Measurements from ENCODE around the gene RANGAP1. TPM values are rescaled to one million over a fixed set of nuclear protein-coding genes. Genes with fewer than 3 reads are reported as not detected.

Gene RANGAP1
- total and polyA plus RNA-seq, 2 of the 13 experiments (the other 11 are each of a cell fraction or from before 2014, with no cell fraction given) = 51.8 to 83.9 TPM

DNA sequence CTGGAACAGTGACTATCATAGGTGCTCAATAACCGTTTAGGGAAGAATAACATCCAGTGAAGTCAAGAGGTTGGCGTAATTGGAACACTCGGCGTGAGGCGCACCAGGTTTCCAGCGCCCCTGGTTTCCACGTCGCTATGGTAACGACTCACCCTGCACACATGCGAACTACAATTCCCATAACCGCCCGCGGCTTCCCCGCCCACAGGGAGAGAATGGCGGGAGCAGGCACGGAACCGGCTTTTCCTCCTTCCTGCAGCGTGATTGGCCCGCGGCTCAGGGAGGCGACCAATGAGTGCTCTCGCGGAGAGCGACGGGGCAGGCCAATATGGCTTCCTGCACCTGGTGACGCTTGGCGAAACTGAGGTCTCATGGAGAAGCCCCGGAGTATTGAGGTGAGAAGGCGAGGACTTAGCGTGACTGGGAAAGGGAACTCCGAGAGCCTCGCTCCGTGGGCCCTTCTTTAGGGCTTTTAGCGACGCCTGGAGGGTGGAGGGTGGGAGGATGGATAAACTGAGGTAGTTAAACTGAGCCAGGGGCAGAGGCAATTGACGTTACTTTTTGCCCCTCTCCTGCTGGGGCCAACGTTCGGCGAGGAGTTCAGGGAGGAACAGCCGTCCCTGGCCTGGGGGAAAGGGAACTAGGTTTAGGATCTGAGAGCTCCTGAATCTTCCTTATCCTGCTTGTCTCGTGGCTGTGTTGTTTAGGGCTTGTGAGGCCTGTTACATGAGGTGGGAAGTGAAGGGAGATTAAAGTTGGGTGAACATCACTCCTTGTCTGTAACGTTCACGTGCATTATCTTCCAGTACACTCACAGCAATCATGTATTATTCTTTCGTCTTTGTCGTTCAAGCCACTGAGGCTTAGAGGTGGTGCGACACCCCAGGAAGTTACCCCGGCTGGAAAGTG lies 80.7 kb downstream of the RANGAP1 start, which contains the start of gene L3MBTL2 (continued):
- TF ChIP-seq, protein P1, sequence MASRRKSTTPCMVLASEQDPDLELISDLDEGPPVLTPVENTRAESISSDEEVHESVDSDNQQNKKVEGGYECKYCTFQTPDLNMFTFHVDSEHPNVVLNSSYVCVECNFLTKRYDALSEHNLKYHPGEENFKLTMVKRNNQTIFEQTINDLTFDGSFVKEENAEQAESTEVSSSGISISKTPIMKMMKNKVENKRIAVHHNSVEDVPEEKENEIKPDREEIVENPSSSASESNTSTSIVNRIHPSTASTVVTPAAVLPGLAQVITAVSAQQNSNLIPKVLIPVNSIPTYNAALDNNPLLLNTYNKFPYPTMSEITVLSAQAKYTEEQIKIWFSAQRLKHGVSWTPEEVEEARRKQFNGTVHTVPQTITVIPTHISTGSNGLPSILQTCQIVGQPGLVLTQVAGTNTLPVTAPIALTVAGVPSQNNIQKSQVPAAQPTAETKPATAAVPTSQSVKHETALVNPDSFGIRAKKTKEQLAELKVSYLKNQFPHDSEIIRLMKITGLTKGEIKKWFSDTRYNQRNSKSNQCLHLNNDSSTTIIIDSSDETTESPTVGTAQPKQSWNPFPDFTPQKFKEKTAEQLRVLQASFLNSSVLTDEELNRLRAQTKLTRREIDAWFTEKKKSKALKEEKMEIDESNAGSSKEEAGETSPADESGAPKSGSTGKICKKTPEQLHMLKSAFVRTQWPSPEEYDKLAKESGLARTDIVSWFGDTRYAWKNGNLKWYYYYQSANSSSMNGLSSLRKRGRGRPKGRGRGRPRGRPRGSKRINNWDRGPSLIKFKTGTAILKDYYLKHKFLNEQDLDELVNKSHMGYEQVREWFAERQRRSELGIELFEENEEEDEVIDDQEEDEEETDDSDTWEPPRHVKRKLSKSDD (CRISPR knock-in tag; IDR thresholded peaks at IDR 0.05; ENCODE audit: low read depth) = peak; percentile 94; the same call in 1 of the 2 replicates
- TF ChIP-seq ZNF572 (CRISPR knock-in tag; IDR thresholded peaks at IDR 0.05) (no peak), KAT8 (CRISPR knock-in tag; IDR thresholded peaks at IDR 0.05) (peak; percentile 82; the same call in 1 of the 2 replicates), JDP2 (CRISPR knock-in tag; IDR thresholded peaks at IDR 0.05; ENCODE audit: borderline replicate concordance) (no peak), ZNF124 (CRISPR knock-in tag; IDR thresholded peaks at IDR 0.05) (0 out of 2 replicates have a peak, but pooled peaks have one; percentile 52), KDM5A (IDR thresholded peaks at IDR 0.05; ENCODE audit: borderline replicate concordance, low read length) (peak; percentile 81), SOX13 (IDR thresholded peaks at IDR 0.05) (no peak), SOX13 (CRISPR knock-in tag; conservative IDR thresholded peaks at IDR 0.05 in 1 of 2, IDR thresholded peaks at IDR 0.05 in 1 of 2) (0 out of 4 replicates have a peak, but pooled peaks of 1 of the 2 experiments have one; percentile 11), HDAC2 (CRISPR knock-in tag; IDR thresholded peaks at IDR 0.05) (peak; percentile 64; the same call in 1 of the 2 replicates), ZNF773 (CRISPR knock-in tag; IDR thresholded peaks at IDR 0.05; ENCODE audit: borderline replicate concordance) (no peak), MIXL1 (CRISPR knock-in tag; IDR thresholded peaks at IDR 0.05) (no peak)
- TF ChIP-seq, protein P2, sequence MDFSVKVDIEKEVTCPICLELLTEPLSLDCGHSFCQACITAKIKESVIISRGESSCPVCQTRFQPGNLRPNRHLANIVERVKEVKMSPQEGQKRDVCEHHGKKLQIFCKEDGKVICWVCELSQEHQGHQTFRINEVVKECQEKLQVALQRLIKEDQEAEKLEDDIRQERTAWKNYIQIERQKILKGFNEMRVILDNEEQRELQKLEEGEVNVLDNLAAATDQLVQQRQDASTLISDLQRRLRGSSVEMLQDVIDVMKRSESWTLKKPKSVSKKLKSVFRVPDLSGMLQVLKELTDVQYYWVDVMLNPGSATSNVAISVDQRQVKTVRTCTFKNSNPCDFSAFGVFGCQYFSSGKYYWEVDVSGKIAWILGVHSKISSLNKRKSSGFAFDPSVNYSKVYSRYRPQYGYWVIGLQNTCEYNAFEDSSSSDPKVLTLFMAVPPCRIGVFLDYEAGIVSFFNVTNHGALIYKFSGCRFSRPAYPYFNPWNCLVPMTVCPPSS (IDR thresholded peaks at IDR 0.05) = no peak
- TF ChIP-seq, protein P3, sequence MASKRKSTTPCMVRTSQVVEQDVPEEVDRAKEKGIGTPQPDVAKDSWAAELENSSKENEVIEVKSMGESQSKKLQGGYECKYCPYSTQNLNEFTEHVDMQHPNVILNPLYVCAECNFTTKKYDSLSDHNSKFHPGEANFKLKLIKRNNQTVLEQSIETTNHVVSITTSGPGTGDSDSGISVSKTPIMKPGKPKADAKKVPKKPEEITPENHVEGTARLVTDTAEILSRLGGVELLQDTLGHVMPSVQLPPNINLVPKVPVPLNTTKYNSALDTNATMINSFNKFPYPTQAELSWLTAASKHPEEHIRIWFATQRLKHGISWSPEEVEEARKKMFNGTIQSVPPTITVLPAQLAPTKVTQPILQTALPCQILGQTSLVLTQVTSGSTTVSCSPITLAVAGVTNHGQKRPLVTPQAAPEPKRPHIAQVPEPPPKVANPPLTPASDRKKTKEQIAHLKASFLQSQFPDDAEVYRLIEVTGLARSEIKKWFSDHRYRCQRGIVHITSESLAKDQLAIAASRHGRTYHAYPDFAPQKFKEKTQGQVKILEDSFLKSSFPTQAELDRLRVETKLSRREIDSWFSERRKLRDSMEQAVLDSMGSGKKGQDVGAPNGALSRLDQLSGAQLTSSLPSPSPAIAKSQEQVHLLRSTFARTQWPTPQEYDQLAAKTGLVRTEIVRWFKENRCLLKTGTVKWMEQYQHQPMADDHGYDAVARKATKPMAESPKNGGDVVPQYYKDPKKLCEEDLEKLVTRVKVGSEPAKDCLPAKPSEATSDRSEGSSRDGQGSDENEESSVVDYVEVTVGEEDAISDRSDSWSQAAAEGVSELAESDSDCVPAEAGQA (IDR thresholded peaks at IDR 0.05; ENCODE audit: low read depth) = peak; percentile 77; the same call in 1 of the 2 replicates
- TF ChIP-seq, protein P3 (CRISPR knock-in tag; IDR thresholded peaks at IDR 0.05; ENCODE audit: borderline replicate concordance) = no peak
- TF ChIP-seq, protein P4, sequence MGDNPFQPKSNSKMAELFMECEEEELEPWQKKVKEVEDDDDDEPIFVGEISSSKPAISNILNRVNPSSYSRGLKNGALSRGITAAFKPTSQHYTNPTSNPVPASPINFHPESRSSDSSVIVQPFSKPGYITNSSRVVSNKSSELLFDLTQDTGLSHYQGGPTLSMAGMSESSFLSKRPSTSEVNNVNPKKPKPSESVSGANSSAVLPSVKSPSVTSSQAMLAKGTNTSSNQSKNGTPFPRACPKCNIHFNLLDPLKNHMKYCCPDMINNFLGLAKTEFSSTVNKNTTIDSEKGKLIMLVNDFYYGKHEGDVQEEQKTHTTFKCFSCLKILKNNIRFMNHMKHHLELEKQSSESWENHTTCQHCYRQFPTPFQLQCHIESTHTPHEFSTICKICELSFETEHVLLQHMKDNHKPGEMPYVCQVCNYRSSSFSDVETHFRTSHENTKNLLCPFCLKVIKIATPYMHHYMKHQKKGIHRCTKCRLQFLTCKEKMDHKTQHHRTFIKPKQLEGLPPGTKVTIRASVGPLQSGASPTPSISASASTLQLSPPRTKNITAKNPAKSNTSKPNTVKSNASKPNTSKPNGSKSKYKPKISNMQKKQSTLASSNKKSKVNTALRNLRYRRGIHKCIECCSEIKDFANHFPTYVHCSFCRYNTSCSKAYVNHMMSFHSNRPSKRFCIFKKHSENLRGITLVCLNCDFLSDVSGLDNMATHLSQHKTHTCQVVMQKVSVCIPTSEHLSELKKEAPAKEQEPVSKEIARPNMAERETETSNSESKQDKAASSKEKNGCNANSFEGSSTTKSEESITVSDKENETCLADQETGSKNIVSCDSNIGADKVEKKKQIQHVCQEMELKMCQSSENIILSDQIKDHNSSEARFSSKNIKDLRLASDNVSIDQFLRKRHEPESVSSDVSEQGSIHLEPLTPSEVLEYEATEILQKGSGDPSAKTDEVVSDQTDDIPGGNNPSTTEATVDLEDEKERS (CRISPR knock-in tag; IDR thresholded peaks at IDR 0.05) = no peak
